HG03439 (cell line): Measurements from ENCODE around the gene CDK12.
"Not testable (repeated sequence)": the region's sequence is repeated elsewhere in the genome, so short reads cannot be mapped to it uniquely, and the experiment has no call there.

Experiments used
- ATAC-seq: cut with Tn5 transposase; IDR thresholded peaks from one replicate; pipeline ENCODE4 v1.9.1; 2021; ENCODE audit warnings: mild to moderate bottlenecking, moderate library complexity; ENCODE audit not compliant: unreplicated experiment

The CDK12 gene

DNA sequence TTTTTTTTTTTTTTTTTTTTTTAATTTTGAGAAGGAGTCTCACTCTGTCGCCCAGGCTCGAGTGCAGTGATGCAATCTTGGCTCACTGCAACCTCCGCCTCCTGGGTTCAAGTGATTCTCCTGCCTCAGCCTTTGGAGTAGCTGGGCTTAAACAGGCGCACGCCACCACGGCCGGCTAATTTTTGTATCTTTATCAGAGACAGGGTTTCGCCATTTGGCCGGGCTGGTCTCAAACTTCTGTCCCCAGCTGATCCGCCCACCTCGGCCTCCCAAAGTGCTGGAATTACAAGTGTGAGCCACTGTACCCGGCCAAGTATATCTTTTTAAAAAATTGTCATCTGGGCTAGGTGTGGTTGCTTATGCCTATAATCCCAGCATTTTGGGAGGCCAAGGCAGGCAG is 35.6 kb downstream of the CDK12 start:
- not testable (repeated sequence) for ATAC-seq

DNA sequence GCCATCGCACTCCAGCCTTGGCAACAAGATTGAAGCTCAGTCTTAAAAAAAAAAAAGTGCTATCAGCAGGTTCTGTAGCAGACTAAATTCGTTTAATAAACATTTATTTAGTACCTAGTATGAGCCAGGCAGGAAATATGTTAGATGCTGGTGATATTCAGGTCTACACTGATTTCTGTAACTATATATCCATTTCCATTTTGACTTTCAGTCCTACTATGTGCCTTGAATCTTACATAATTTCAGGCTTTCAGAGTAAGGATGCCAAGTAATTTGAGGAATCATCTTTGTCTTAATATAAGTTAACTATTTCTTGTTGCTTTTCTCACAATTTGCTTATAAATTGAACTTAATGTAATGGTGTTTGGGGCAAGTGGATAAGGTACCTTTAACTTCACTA is 46.2 kb downstream of the CDK12 start:
- ATAC-seq, result no peak

DNA sequence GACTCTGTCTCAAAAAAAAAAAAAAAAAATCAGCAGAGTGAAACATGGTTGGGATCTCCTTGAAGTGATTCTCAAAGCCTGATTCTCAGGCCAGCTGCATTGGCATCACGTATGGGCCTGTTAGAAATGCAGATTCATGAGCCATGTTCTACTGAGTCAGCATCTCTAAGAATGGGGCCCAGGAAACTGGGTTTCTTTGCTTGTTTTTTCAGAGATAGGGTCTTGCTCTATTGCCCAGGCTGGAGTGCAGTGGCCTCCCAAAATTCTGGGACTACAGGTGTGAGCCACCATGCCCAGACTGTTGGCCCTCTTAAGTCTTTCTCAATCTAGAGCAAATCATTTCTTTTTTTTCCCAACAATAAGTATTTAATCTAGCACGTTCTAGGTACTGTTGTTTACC is 47.7 kb downstream of the CDK12 start:
- ATAC-seq, result no peak

DNA sequence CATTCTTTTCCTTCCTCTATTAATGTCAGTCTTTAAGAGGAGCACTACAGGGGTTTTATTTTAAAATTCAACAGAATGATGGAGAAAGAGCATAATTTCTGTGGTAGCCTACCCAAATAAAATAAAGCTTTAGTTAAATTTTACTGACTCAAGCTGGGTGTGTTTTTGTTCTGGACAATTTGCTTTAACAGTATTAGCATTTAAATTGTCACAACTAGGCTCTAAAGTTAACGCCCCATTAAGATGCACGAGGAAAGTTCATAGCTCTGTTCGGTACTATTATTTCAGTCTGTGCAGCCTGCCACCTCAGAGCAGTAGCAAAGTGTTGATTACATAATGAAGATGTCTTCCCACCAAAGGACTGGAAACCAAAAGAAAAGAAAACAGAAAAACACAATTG is 52.0 kb downstream of the CDK12 start:
- no peak for ATAC-seq

DNA sequence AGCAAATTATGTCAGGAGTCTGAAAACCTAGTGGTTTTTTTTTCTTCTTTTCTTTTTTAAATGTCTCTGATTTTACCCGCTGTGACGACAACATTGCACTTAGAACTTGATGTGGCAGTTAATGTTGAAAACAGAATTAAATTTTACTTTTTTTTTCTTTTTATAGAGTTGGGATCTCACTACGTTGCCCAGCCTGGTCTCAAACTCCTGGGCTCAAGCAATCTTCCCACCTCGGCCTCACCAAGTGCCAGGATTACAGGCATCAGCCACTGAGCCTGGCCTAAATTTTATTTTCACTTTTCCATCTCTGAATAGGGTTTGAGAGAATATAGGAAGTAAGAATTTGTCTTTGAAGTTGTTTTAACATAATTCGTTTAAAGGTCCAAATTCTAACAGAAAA is 52.6 kb downstream of the CDK12 start:
- ATAC-seq, result no peak

DNA sequence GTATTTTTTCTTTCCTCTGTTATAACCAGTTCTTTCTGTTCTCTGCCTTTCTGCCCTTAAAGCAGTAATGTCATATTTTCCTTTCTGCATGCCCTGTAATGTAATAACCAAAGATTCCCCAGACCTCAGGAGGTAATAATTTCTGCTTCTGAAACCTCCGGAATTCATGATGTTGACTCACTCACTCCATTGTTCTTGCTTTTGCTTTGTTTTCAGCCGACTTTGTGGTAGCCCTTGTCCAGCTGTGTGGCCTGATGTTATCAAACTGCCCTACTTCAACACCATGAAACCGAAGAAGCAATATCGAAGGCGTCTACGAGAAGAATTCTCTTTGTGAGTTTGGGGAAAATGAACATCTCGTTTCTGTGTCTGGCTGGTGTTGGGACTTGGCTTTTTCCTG is 55.9 kb downstream of the CDK12 start:
- no peak for ATAC-seq

DNA sequence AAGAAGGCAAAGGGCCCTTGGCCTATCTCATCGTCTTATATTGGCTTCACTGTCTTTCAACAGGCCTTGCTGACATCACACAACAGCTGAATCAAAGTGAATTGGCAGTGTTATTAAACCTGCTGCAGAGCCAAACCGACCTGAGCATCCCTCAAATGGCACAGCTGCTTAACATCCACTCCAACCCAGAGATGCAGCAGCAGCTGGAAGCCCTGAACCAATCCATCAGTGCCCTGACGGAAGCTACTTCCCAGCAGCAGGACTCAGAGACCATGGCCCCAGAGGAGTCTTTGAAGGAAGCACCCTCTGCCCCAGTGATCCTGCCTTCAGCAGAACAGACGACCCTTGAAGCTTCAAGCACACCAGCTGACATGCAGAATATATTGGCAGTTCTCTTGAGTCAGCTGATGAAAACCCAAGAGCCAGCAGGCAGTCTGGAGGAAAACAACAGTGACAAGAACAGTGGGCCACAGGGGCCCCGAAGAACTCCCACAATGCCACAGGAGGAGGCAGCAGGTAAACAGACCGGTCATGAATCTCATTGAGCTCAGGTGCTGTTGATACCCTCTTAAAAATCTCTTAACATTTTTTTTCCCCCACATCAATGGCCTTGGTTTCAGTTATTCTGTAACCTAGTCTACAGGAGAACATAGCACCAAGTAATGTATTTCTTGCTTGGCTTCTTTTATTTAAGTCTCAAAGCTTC is 64.7 kb downstream of the CDK12 start:
- no peak for ATAC-seq

DNA sequence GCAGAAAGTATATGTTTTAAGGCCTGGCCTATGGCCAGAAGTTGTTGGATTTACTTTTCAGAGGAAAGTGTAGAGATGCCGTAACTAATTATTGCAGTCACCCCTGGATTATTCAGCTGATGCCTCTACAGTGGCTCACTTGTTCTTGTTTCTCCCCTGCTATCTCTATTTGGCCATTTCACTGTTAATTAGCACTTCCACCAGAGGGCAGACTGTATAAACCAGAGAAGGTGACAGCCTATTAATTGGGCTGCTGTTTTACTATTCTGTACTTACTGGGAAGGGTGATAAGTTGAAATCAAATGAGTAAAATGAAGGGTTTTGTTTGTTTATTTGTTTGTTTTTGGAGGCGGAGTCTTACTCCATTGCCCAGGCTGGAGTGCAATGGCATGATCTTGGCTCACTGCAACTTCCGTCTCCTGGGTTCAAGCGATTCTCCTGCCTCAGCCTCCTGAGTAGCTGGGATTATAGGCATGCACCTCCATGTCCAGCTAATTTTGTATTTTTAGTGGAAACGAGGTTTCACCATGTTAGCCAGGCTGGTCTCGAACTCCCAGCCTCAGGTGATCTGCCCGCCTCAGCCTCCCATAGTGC is 66.0 kb downstream of the CDK12 start:
- no peak for ATAC-seq

DNA sequence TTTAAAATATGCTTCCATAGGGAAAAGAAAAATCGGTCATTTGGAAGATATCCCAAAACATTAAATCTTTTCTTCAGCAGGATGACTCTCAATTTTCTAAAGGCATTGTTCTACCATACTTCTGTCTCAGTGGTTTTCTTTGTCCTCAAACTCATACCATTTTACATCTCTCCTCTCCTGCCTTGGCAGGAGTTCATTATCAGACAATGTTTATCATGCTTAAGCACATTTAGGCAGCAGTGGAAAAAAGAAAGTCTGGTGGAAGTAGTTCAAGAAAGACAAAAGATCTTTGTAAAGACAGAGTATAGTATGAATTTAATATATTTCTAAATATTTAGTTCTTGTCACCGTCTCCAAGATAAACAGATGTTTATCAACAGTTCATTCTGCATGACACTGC is 68.2 kb downstream of the CDK12 start:
- no peak for ATAC-seq

DNA sequence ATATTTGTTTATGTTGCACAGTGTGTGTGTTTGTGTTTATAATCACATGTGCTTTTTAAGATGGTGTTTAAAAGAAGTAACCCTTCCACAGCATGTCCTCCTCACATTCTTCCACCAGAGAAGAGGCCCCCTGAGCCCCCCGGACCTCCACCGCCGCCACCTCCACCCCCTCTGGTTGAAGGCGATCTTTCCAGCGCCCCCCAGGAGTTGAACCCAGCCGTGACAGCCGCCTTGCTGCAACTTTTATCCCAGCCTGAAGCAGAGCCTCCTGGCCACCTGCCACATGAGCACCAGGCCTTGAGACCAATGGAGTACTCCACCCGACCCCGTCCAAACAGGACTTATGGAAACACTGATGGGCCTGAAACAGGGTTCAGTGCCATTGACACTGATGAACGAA is 69.2 kb downstream of the CDK12 start:
- ATAC-seq, result no peak

DNA sequence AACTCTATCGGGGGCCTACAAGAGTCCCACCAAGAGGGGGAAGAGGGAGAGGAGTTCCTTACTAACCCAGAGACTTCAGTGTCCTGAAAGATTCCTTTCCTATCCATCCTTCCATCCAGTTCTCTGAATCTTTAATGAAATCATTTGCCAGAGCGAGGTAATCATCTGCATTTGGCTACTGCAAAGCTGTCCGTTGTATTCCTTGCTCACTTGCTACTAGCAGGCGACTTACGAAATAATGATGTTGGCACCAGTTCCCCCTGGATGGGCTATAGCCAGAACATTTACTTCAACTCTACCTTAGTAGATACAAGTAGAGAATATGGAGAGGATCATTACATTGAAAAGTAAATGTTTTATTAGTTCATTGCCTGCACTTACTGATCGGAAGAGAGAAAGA is 70.0 kb downstream of the CDK12 start:
- ATAC-seq, result no peak

DNA sequence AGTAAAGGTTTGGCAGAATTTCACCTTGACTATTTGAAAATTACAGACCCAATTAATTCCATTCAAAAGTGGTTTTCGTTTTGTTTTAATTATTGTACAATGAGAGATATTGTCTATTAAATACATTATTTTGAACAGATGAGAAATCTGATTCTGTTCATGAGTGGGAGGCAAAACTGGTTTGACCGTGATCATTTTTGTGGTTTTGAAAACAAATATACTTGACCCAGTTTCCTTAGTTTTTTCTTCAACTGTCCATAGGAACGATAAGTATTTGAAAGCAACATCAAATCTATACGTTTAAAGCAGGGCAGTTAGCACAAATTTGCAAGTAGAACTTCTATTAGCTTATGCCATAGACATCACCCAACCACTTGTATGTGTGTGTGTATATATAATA is 72.6 kb downstream of the CDK12 start:
- ATAC-seq, result no peak

DNA sequence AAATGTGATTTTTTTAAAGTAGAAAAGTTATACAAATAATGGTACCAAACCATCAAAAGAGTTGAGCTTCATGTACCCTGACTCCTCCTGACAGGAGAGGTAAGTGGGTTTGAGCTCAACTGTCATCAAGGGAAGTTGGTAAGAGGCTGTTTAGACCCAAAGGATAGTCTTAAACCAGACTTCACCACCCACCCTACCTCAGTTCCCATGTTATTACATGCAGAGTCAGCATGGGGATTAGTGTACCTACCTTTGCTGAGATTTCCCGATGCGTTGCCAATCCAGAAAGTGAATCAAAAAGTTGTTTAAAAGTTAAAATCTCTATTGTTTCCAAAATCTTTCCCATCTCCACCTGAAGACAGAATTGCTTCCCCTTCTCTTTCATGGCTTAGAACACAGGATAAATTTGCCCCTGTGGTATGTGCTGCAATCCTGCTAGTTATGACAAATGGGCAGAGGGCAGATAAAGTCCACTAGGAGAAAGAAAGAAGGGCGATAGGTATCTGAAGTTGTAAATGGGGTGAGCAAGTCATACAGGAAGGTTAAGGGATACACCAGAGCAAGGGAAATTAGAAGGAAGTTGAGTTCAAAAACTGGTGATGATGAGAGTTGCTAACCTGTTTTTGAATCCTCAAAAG is 73.6 kb downstream of the CDK12 start:
- ATAC-seq, result no peak

DNA sequence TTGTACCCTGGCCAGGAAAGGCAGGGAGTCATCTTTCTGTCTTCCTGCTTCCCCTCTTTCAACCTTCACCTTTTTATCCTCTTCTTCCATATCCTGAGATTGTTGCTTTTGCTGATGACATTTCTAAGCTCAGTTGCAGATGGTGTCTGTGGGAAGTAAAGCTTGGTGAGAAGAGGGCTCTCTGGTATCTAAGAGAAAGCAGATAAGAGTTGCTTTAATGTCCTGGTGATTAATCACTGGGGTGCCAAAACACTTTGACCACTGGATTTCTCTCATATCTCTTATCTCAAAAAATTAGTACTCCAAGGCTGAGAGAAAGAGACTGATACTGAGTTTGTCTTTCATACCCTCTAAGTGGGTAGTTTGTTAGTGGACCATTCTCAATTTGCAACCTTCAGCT is 75.2 kb downstream of the CDK12 start:
- ATAC-seq, result no peak

DNA sequence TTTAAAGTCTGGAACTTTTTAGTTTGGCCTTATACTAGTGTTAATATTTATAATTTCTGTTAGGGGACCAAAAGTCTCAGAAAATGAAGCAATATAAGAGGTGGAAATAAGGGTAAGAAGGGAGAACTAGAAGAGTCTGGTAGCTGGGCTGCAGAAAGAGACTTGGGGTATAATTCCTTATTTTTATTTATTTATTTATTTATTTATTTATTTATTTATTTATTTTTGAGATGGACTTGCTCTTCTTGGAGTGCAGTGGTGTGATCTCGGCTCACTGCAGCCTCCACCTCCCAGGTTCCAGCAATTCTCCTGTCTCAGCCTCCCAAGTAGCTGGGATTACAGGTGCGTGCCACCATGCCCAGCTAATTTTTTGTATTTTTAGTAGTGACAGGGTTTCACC is 76.1 kb downstream of the CDK12 start:
- ATAC-seq, result not testable (repeated sequence)

DNA sequence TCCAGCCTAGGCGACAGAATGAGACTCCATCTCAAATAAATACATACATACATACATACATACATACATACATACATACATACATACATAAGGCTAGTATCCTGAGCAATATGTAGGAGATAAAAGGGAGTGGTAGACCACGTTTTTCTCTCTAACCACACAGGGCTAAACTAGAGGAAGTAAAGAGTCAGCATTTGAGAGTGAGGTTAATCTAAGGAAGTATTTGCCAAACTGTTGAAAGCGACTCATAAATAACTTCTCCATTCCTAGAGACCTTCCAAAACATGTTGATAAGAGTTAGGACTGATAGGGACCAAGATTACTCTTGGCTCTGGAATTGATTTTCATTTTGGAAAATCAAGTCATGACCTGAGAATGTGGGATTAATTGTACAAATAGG is 77.6 kb downstream of the CDK12 start:
- no peak for ATAC-seq

DNA sequence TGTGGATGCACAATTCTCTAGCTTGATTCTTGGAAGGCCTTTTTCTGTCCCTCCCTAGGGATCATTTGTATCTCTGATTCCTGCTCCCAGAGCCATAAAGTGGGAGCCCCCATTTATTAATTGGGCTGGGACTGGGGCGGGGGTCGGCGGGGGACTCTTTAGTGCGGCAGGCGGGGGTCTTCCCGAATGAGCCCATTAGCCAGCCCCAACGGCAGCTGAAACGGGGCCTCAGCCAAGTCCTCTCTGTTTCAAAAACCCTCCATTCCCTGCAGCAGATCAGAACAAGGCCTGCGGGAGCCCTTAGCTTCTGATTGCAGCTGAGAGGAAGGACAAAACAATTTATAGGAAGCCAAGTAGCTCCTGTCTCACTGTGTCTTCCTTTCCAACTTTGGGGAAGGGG is 79.3 kb downstream of the CDK12 start:
- ATAC-seq, result no peak

DNA sequence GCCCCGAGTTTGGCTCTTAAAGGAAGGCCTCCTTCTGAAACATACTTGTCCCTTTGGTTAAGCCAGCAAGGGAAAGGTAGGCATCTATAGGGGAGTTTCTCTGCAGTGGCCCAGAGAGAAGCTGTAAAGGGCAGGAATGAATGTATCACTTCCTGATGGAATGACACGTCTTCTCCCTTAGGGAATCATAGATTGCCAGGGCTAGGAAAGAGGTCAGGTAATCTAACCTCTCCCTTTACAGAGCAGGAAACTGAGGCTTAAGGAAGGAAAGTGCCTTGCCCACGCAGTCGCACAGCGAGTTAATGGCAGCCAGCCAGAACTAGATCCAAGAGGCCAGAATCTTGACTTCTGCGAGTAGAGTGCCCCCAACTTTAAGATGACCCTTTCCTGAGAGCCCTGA is 80.4 kb downstream of the CDK12 start:
- ATAC-seq, result no peak

DNA sequence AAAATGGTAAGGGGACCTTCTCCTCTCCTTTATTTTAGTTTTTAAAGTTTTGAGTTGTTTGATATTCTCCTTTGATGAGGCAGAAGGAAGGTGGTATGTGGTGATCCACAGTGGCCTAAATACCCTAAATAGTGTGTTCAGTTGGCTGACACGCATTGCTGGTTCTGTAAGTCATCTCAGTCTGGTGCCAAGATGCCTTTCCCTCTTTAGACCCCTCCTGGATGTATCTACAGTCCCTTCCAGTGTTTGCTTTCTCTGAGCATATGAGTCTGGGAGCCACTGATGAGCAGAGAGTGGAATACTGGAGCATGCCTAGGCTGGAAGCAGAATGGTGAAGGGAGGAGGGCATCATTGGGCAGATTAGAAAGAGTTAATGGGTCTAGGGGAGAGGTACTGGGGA is 81.9 kb downstream of the CDK12 start:
- ATAC-seq, result no peak

DNA sequence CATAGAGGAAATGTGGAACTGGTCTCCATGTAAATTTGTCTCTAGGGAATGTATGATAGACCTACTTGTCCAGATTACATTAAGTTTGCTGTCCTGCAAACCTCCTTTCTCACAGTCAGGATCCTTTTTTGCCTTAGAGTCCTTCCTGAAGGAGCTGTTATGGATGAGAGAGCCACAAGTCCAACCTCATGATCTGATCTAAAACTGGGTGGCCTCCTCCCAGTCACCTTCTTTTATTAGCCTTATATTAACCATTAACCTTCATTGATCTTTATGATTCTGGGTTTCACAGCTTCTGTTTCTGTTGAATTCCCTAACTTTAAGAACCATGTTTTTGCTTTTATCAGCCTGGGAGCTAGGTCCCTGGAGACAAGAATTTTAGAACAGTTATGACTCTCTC is 82.4 kb downstream of the CDK12 start:
- ATAC-seq, result no peak

DNA sequence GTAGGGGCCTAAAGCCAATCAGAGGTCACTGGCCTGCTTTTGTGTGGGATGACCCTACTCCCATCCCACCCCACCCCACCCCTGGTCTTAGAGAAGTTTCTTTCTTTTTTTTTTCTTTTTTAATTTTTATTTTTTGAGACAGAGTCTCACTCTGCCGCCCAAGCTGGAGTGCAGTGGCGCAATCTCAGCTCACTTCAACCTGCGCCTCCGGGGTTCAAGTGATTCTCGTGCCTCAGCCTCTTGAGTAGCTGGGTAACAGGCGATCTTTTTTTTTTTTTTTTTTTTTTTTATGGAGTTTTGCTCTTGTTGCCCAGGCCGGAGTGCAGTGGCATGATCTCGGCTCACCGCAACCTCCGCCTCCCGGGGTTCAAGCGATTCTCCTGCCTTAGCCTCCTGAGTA is 83.1 kb downstream of the CDK12 start:
- not testable (repeated sequence) for ATAC-seq

DNA sequence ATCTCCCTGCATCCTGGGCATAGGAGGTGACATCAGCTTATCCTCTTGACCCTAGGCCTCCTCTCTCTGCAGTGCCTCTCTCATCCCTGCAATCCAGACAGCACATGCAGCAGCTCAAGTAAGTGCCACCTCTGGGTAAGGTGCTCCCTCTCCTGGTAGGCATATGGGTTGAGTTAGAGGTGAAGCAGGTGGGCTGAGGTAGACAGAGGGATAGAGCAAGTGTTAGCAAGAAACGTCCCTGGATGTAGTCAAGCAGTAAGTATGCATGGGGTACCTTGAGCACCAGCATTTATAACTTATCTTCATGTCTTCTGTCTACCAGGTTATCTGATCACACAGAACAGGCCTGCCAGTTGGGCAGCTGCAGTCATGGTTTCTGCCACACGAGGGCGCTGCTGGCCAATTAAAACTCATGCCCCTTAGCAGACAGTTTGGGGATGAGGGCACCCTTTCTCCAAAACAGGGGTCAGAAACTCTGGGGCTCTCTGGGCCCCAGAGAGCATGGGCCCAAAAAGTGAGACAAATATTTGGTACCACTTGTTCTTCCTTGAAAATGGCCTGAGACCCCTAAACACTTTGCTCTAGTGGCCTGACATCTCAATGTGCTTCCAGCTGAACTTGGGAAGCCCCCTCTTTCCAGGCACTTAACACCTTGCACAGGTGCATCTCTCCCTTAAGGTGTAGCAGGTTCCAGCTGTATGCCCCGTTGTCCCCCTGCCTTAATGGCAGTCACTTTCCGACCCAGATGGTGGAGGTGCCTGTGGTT is 86.6 kb downstream of the CDK12 start:
- ATAC-seq, result peak; percentile 54
